Neural progenitor cell (in vitro differentiated cells): Measurements from ENCODE around the gene RIC3. TPM values are rescaled to one million over a fixed set of nuclear protein-coding genes. Genes with fewer than 3 reads are reported as not detected.
A peak's percentile ranks its signal among the peaks of the same experiment; 100 is the strongest.

Source experiments
- DNase-seq: peaks from one replicate; pipeline ENCODE4 v3.0.0-alpha.2; 2016; ENCODE audit warnings: low spot score
- H2AFZ ChIP-seq: fragments of 200-600 bp; sonication (generic); replicated peaks from 2 replicates; pipeline ENCODE4 v1.6.1; 2016; ENCODE audit warnings: antibody characterized with exemption
- H3F3A ChIP-seq: fragments of 200-600 bp; sonication (generic); 2 replicates; pipeline ENCODE4 v1.6.1; 2016; ENCODE audit warnings: antibody characterized with exemption, low read depth
- H3K27ac ChIP-seq: fragments of 200-600 bp; sonication (generic); 2 replicates; pipeline ENCODE4 v1.5.1; 2016; ENCODE audit warnings: mild to moderate bottlenecking
- H3K27me3 ChIP-seq: fragments of 200-600 bp; sonication (generic); 2 replicates; pipeline ENCODE4 v1.6.1; 2016; ENCODE audit warnings: mild to moderate bottlenecking, moderate library complexity
- H3K36me3 ChIP-seq: fragments of 200-600 bp; sonication (generic); 2 replicates; pipeline ENCODE4 v1.5.1; 2016
- H3K4me1 ChIP-seq: fragments of 200-600 bp; sonication (generic); 2 replicates; pipeline ENCODE4 v1.6.1; 2016; ENCODE audit warnings: mixed run types
- H3K4me2 ChIP-seq: fragments of 200-600 bp; sonication (generic); 2 replicates; pipeline ENCODE4 v1.6.1; 2016
- H3K4me3 ChIP-seq: fragments of 200-600 bp; sonication (generic); 2 replicates; pipeline ENCODE4 v1.5.1; 2016
- H3K79me2 ChIP-seq: fragments of 200-600 bp; sonication (generic); 2 replicates; pipeline ENCODE4 v1.6.1; 2016; ENCODE audit warnings: low read depth
- H3K9ac ChIP-seq: fragments of 200-600 bp; sonication (generic); 2 replicates; pipeline ENCODE4 v1.6.1; 2016
- H3K9me3 ChIP-seq: fragments of 200-600 bp; sonication (generic); 2 replicates; pipeline ENCODE4 v1.5.1; 2016; ENCODE audit warnings: low read depth
- H4K20me1 ChIP-seq: fragments of 200-600 bp; sonication (generic); 2 replicates; pipeline ENCODE4 v1.6.1; 2016; ENCODE audit warnings: low read depth
- H3K27ac Mint-ChIP-seq: 3 replicates; pipeline ENCODE4 v1.8.0; 2021; ENCODE audit warnings: mixed read lengths
- H3K27me3 Mint-ChIP-seq: 2 replicates; pipeline ENCODE4 v1.8.0; 2022; ENCODE audit warnings: low read depth, mild to moderate bottlenecking, inconsistent platforms, moderate library complexity, mixed read lengths; ENCODE audit not compliant: insufficient read depth
- H3K36me3 Mint-ChIP-seq: 3 replicates; pipeline ENCODE4 v1.8.0; 2021; ENCODE audit warnings: mixed read lengths
- H3K4me1 Mint-ChIP-seq: 3 replicates; pipeline ENCODE4 v1.8.0; 2021; ENCODE audit warnings: mixed read lengths
- H3K4me3 Mint-ChIP-seq: 3 replicates; pipeline ENCODE4 v1.8.0; 2021; ENCODE audit warnings: mild to moderate bottlenecking, moderate library complexity, mixed read lengths
- H3K9me3 Mint-ChIP-seq: 3 replicates; pipeline ENCODE4 v1.8.0; 2020; ENCODE audit warnings: mixed read lengths
- EZH2 ChIP-seq: fragments of 200-600 bp; sonication (generic); IDR thresholded peaks from 2 replicates; pipeline ENCODE4 v1.6.1; 2017; ENCODE audit warnings: antibody characterized with exemption, mild to moderate bottlenecking, moderate library complexity
- EZH2phosphoT487 ChIP-seq: fragments of 200-600 bp; sonication (generic); IDR thresholded peaks from 2 replicates; pipeline ENCODE4 v1.6.1; 2017; ENCODE audit warnings: antibody characterized with exemption
- total RNA-seq: library from RNA; depleted of rRNA; stranded (reverse); fragments of >200 nt; gene quantifications from 2 replicates; pipeline ENCODE4 v1.2.3, GENCODE V29; 2015; ENCODE audit warnings: low replicate concordance
- TF ChIP-seq, protein P1 (sequence below): fragments of 200-600 bp; sonication (generic); IDR thresholded peaks from 2 replicates; pipeline ENCODE4 v1.5.1; 2017; ENCODE audit warnings: antibody characterized with exemption, mild to moderate bottlenecking

Gene RIC3
- total RNA-seq, 1 donor from 2014 or later: 33.7 TPM

- no peaks in the 10 kb centered on the region for H3K36me3 Mint-ChIP-seq
- H3K4me3 ChIP-seq: peak overlapping the region; percentile 5
Measured at GRCh38 chr11:8207080-8208000, 38.5 kb upstream of the RIC3 start.

GRCh38 chr11:8206251-8207079 is 37.6 kb upstream of the RIC3 start:
- peaks cover 7% of the 10 kb centered on the region for H3K27me3 Mint-ChIP-seq
- peak; percentile 80 for DNase-seq
- no peaks in the 10 kb centered on the region for H3K36me3 Mint-ChIP-seq
- peak overlapping the region; percentile 98 for H3K27ac Mint-ChIP-seq
- peaks cover 32% of the 10 kb centered on the region for H3K4me1 Mint-ChIP-seq
- TF ChIP-seq EZH2phosphoT487: no peak
- no peak for TF ChIP-seq EZH2
- TF ChIP-seq, protein P1, sequence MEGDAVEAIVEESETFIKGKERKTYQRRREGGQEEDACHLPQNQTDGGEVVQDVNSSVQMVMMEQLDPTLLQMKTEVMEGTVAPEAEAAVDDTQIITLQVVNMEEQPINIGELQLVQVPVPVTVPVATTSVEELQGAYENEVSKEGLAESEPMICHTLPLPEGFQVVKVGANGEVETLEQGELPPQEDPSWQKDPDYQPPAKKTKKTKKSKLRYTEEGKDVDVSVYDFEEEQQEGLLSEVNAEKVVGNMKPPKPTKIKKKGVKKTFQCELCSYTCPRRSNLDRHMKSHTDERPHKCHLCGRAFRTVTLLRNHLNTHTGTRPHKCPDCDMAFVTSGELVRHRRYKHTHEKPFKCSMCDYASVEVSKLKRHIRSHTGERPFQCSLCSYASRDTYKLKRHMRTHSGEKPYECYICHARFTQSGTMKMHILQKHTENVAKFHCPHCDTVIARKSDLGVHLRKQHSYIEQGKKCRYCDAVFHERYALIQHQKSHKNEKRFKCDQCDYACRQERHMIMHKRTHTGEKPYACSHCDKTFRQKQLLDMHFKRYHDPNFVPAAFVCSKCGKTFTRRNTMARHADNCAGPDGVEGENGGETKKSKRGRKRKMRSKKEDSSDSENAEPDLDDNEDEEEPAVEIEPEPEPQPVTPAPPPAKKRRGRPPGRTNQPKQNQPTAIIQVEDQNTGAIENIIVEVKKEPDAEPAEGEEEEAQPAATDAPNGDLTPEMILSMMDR: no peak
- H3K9ac ChIP-seq: no peak overlapping the region
- H3K9me3 Mint-ChIP-seq: no peaks in the 10 kb centered on the region
- H3K4me1 ChIP-seq: peaks cover 25% of the 10 kb centered on the region
- H3K9me3 ChIP-seq: no peaks in the 10 kb centered on the region
- H3K36me3 ChIP-seq: no peaks in the 10 kb centered on the region
- no peaks in the 10 kb centered on the region for H3K79me2 ChIP-seq
- peak overlapping the region; percentile 47 for H2AFZ ChIP-seq
- H3K4me2 ChIP-seq: peak overlapping the region; percentile 62
- H3K4me3 Mint-ChIP-seq: peak overlapping the region; percentile 31
- no peaks in the 10 kb centered on the region for H3K27me3 ChIP-seq
- H3K4me3 ChIP-seq: peak overlapping the region; percentile 5
- H4K20me1 ChIP-seq: no peaks in the 10 kb centered on the region
- peak overlapping the region; percentile 64 for H3K27ac ChIP-seq
- H3F3A ChIP-seq: peaks cover 29% of the 10 kb centered on the region

More at GRCh38 chr11:8207080-8208000, 38.5 kb upstream of the RIC3 start:
- H3K4me1 Mint-ChIP-seq: peaks cover 27% of the 10 kb centered on the region
- Histone ChIP-seq H3K9ac (no peak overlapping the region), H4K20me1 (no peaks in the 10 kb centered on the region), H3K36me3 (no peaks in the 10 kb centered on the region), H3K4me1 (peaks cover 25% of the 10 kb centered on the region), H3K27ac (peak overlapping the region; percentile 64), H3F3A (peaks cover 29% of the 10 kb centered on the region), H3K27me3 (no peaks in the 10 kb centered on the region), H3K79me2 (no peaks in the 10 kb centered on the region), H2AFZ (peak overlapping the region; percentile 47), H3K9me3 (no peaks in the 10 kb centered on the region), H3K4me2 (peak overlapping the region; percentile 62)
- TF ChIP-seq, protein P1: no peak
- TF ChIP-seq EZH2 (no peak), EZH2phosphoT487 (no peak)
- DNase-seq: no peak
- H3K9me3 Mint-ChIP-seq: no peaks in the 10 kb centered on the region
- peak overlapping the region; percentile 98 for H3K27ac Mint-ChIP-seq
- H3K27me3 Mint-ChIP-seq: peaks cover 7% of the 10 kb centered on the region
- peak overlapping the region; percentile 35 for H3K4me3 Mint-ChIP-seq

- Mint-ChIP-seq H3K27me3 (peaks cover 7% of the 10 kb centered on the region), H3K36me3 (no peaks in the 10 kb centered on the region), H3K9me3 (no peaks in the 10 kb centered on the region), H3K27ac (no peak overlapping the region), H3K4me3 (no peak overlapping the region), H3K4me1 (peaks cover 32% of the 10 kb centered on the region)
- H3F3A ChIP-seq: peaks cover 29% of the 10 kb centered on the region
- peak overlapping the region; percentile 62 for H3K4me2 ChIP-seq
- H3K4me1 ChIP-seq: peaks cover 25% of the 10 kb centered on the region
- no peak overlapping the region for H3K9ac ChIP-seq
- TF ChIP-seq, protein P1: no peak
- TF ChIP-seq EZH2phosphoT487 (no peak), EZH2 (no peak)
- no peaks in the 10 kb centered on the region for H3K27me3 ChIP-seq
- H3K9me3 ChIP-seq: no peaks in the 10 kb centered on the region
- no peaks in the 10 kb centered on the region for H4K20me1 ChIP-seq
- H3K27ac ChIP-seq: no peak overlapping the region
- no peak for DNase-seq
- H3K4me3 ChIP-seq: no peak overlapping the region
- H3K79me2 ChIP-seq: no peaks in the 10 kb centered on the region
- no peaks in the 10 kb centered on the region for H3K36me3 ChIP-seq
- peak overlapping the region; percentile 47 for H2AFZ ChIP-seq
Measured at GRCh38 chr11:8205566-8205965, 36.7 kb upstream of the RIC3 start.
